ENCODE results near the gene ACIN1. TPM values are rescaled to one million over a fixed set of nuclear protein-coding genes. Genes with fewer than 3 reads are reported as not detected.
"Not testable (repeated sequence)": the region's sequence is repeated elsewhere in the genome, so short reads cannot be mapped to it uniquely, and the experiment has no call there.

ACIN1 gene
- total and polyA plus RNA-seq, 8 donors: 137 to 380 (median 332) TPM

DNA sequence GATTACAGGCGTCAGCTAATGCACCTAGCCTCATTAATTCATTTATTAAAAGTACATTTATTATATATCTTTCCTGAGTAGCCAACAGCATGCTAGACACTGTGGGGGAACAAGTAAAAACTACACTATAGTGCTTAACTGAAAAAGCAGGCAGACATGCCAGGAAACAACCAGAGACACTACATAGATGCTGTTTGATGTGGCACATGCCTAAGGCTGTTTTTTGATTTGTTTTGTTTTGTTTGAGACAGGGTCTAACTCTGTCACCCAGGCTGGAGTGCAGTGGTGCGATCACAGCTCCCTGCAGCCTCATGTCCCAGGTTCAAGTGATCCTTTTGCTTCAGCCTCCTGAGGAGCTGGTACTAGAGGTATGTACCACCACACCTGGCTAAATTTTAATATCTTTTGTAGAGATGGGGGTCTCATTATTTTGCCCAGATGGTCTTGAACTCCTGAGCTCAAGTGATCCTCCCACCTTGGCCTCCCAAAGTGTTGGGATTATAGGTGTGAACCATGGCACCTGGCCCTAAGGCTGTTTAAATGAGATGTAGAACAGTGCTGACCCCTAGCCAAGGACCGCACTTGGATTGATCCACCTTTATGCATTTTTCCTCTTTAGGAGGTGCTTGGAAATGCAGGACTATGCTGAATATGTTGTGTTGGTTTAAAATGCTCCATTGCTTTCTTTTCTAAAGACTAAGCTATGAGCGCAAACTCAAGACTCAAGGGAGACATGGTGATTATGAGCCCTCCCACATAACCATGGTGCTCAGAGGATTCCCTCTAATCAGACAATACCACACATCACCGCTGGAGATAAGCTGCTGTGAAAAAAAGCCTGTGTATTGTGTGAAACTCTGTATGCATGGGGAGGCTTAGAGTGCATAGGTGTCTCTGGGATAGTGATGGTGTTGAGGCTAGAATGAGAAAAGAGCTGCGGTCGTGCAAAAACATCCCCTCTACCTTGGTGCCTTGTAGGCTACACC, 74.5 kb downstream of the ACIN1 start:
- no peak for DNase-seq
- Histone ChIP-seq H3K4me3 (no peak overlapping the region), H3K36me3 (peaks cover 0 to 13% of the 10 kb centered on the region in 2 donors), H3K9me3 (no peaks in the 10 kb centered on the region), H3K27me3 (no peaks in the 10 kb centered on the region), H3K4me1 (peaks cover 0 to 5% of the 10 kb centered on the region in 2 donors), H3K27ac (no peak overlapping the region)
- intact Hi-C loops (cut with DNase I): no loop called here
- TF ChIP-seq, protein P1, sequence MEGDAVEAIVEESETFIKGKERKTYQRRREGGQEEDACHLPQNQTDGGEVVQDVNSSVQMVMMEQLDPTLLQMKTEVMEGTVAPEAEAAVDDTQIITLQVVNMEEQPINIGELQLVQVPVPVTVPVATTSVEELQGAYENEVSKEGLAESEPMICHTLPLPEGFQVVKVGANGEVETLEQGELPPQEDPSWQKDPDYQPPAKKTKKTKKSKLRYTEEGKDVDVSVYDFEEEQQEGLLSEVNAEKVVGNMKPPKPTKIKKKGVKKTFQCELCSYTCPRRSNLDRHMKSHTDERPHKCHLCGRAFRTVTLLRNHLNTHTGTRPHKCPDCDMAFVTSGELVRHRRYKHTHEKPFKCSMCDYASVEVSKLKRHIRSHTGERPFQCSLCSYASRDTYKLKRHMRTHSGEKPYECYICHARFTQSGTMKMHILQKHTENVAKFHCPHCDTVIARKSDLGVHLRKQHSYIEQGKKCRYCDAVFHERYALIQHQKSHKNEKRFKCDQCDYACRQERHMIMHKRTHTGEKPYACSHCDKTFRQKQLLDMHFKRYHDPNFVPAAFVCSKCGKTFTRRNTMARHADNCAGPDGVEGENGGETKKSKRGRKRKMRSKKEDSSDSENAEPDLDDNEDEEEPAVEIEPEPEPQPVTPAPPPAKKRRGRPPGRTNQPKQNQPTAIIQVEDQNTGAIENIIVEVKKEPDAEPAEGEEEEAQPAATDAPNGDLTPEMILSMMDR (IDR thresholded peaks at IDR 0.05): no peak
- no peak for ATAC-seq

DNA sequence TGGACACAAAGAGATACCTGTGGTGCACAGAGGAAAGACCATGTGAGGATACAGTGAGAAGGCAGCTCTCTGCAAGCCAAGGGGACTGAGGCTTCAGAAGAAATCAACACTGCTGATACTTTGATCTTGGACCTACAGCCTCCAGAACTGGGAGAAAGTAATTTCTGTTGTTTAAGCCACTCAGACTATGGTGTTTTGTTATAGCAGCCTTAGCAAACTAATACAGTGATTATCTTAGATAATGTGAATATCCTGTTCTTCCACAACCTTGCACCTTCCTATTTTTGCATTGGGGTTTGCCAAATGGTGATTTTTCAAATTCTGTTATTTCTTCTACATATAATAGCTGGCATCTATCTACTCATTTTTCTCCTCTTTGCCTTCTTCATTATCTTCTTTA, 76.8 kb downstream of the ACIN1 start:
- no peaks in the 10 kb centered on the region for H3K27me3 ChIP-seq
- H3K36me3 ChIP-seq: no peaks in the 10 kb centered on the region
- intact Hi-C loops (cut with DNase I): no loop called here
- TF ChIP-seq, protein P1 (IDR thresholded peaks at IDR 0.05): no peak
- no peaks in the 10 kb centered on the region for H3K4me1 ChIP-seq
- no peak overlapping the region for H3K27ac ChIP-seq
- ATAC-seq: no peak
- no peaks in the 10 kb centered on the region for H3K9me3 ChIP-seq
- no peak for DNase-seq
- H3K4me3 ChIP-seq: no peak overlapping the region

DNA sequence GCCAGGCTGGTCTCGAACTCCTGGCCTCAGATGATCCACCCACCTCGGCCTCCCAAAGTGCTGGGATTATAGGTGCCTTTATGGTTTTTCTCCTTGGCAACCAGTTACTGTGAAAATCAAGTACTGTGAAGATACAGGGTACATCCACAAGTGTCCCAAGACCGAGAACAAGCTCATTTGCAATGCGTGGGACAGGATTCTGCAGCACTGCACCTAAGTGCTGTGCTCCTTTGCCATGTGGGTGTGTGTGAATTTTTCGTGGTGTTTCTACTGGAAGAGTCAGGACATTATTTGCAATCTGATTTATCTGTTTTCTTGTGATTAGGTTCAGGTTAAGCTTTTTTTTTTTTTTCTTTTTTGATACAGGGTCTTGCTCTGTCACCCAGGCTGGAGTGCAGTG, 77.8 kb downstream of the ACIN1 start:
- DNase-seq (no peak), ATAC-seq (no peak)
- H3K4me3 ChIP-seq: no peak overlapping the region
- TF ChIP-seq, protein P1 (IDR thresholded peaks at IDR 0.05): no peak
- no peak overlapping the region for H3K27ac ChIP-seq
- H3K27me3 ChIP-seq: no peaks in the 10 kb centered on the region
- intact Hi-C loops (cut with DNase I): no loop called here
- H3K36me3 ChIP-seq: no peaks in the 10 kb centered on the region
- no peaks in the 10 kb centered on the region for H3K4me1 ChIP-seq
- H3K9me3 ChIP-seq: no peaks in the 10 kb centered on the region

DNA sequence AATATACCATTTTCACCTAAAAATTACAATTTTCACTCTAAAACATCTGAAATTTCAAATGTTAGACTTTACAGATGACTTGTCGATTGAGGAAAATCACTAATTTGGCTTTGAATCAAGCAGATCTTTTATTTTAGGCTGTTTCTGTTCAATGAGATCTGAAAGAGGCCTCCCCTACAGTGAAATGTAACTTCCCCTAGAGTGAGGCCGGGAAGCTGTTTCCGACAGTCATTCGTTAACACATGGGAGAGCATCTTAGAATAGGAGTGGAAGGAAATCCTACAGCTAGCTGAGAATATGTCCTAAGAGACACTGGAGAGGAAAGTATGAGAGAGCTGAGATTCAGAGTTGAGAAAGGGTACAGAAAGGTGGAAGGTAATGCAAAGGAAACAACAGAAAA, 79.3 kb downstream of the ACIN1 start:
- no peak for DNase-seq
- TF ChIP-seq, protein P1 (IDR thresholded peaks at IDR 0.05): no peak
- no peaks in the 10 kb centered on the region for H3K4me1 ChIP-seq
- no peaks in the 10 kb centered on the region for H3K36me3 ChIP-seq
- no peaks in the 10 kb centered on the region for H3K9me3 ChIP-seq
- H3K4me3 ChIP-seq: no peak overlapping the region
- no peaks in the 10 kb centered on the region for H3K27me3 ChIP-seq
- ATAC-seq: no peak
- intact Hi-C loops (cut with DNase I): no loop called here
- H3K27ac ChIP-seq: no peak overlapping the region

DNA sequence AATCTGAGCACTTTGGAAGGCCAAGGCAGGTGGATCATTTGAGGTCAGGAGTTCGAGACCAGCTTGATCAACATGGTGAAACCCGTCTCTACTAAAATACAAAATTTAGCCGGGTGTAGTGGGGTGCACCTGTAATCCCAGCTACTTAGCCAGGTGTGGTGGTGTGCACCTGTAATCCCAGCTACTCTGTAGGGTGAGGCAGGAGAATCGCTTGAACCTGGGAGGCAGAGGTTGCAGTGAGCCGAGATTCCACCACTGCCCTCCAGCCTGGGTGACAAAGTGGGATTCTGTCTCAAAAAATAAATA, 81.2 kb downstream of the ACIN1 start:
- H3K36me3 ChIP-seq; DNase-seq; H3K27ac ChIP-seq; H3K4me1 ChIP-seq; H3K27me3 ChIP-seq; intact Hi-C loops (cut with DNase I); H3K9me3 ChIP-seq; ATAC-seq; H3K4me3 ChIP-seq: not testable (repeated sequence)

Data from left lung (tissue), 10 donors.